ENCODE data around the gene LAMTOR4. TPM values are rescaled to one million over a fixed set of nuclear protein-coding genes. Genes with fewer than 3 reads are reported as not detected.

Gene LAMTOR4
- total and polyA plus RNA-seq, 10 of the 15 experiments (the other 5 are each of a cell fraction or from before 2014, with no cell fraction given): 73.4 to 297 (median 196) TPM

DNA sequence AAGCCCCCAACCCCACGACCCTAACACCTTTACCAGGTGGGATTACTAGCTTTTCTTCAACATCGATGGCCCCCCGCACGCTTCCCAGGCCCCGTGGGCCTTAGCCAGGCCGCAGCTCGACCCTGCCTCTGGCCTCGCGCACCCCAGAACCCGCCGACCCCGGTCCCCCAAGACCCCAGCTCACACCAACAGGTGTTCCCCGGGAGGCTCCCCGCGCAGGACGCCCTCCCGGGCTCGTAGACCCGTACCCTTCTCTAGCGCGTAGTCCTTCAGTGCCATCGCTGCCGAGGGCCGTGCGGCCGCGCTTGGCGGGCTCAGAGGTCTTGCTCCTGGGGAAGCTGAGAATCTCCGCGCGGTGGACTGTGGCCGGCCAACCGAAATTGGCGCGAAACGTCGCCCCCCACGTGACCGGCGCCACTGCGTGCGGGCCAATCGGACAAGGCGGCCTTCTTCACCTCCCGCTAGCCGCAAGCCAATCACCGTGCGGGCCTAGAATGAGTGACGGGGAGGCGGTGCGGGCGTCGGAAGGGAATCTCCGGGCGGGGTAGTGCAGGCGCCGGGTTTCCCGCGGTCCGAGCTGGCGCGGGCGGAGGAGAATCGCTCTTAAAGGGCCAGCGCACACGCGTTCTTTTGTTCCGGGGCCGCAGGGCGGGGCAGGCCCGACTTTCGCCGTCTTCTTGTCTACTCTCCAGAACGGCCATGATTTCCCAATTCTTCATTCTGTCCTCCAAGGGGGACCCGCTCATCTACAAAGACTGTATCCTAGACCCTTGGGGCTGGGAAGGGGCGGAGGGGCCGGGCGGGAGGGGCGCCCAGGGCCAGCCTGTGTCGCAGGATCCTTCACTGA, 47.5 kb upstream of the LAMTOR4 start, which contains the start of the genes AP4M1 and MCM7 (continued):
- TF ChIP-seq SMAD5 (IDR thresholded peaks at IDR 0.05; ENCODE audit: low read depth) (peak; percentile 71), SMARCA5 (IDR thresholded peaks at IDR 0.05) (no peak), BRCA1 (IDR thresholded peaks at IDR 0.05; ENCODE audit: low read depth, low read length) (no peak), E2F4 (IDR thresholded peaks at IDR 0.05; ENCODE audit: low read depth, low read length) (peak; percentile 87), KDM1A (IDR thresholded peaks at IDR 0.05; ENCODE audit: borderline replicate concordance) (no peak), PAX8 (IDR thresholded peaks at IDR 0.05) (no peak), CHD1 (IDR thresholded peaks at IDR 0.05; ENCODE audit: low read depth, low read length) (no peak), NR2C2 (IDR thresholded peaks at IDR 0.05; ENCODE audit: borderline replicate concordance, control insufficient read depth, insufficient read length, low read depth) (no peak), NFIC (IDR thresholded peaks at IDR 0.05; ENCODE audit: low read depth, low read length) (no peak), SREBF2 (IDR thresholded peaks at IDR 0.05; ENCODE audit: low read length) (no peak), NR2C1 (IDR thresholded peaks at IDR 0.05) (no peak), ZNF207 (IDR thresholded peaks at IDR 0.05; ENCODE audit: borderline replicate concordance) (no peak), RCOR1 (conservative IDR thresholded peaks at IDR 0.05; ENCODE audit: low read depth, low read length) (no peak), FOXM1 (IDR thresholded peaks at IDR 0.05; ENCODE audit: low read depth, low read length) (no peak), MXI1 (IDR thresholded peaks at IDR 0.05; ENCODE audit: low read depth, low read length) (peak; percentile 80), RBBP5 (conservative IDR thresholded peaks at IDR 0.05) (no peak), NFYA (IDR thresholded peaks at IDR 0.05; ENCODE audit: borderline replicate concordance, low read depth, low read length) (no peak; the same call in 1 of the 2 replicates), CEBPZ (IDR thresholded peaks at IDR 0.05; ENCODE audit: low read depth, low read length) (no peak), HDAC2 (IDR thresholded peaks at IDR 0.05) (no peak), POU2F2 (IDR thresholded peaks at IDR 0.05; ENCODE audit: borderline replicate concordance, low read depth, low read length) (peak; percentile 28; the same call in 1 of the 3 replicates)
- TF ChIP-seq, protein P1, sequence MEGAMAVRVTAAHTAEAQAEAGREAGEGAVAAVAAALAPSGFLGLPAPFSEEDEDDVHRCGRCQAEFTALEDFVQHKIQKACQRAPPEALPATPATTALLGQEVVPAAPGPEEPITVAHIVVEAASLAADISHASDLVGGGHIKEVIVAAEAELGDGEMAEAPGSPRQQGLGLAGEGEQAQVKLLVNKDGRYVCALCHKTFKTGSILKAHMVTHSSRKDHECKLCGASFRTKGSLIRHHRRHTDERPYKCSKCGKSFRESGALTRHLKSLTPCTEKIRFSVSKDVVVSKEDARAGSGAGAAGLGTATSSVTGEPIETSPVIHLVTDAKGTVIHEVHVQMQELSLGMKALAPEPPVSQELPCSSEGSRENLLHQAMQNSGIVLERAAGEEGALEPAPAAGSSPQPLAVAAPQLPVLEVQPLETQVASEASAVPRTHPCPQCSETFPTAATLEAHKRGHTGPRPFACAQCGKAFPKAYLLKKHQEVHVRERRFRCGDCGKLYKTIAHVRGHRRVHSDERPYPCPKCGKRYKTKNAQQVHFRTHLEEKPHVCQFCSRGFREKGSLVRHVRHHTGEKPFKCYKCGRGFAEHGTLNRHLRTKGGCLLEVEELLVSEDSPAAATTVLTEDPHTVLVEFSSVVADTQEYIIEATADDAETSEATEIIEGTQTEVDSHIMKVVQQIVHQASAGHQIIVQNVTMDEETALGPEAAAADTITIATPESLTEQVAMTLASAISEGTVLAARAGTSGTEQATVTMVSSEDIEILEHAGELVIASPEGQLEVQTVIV (IDR thresholded peaks at IDR 0.05; ENCODE audit: borderline replicate concordance, partially characterized antibody): no peak
- TF ChIP-seq, protein P2, sequence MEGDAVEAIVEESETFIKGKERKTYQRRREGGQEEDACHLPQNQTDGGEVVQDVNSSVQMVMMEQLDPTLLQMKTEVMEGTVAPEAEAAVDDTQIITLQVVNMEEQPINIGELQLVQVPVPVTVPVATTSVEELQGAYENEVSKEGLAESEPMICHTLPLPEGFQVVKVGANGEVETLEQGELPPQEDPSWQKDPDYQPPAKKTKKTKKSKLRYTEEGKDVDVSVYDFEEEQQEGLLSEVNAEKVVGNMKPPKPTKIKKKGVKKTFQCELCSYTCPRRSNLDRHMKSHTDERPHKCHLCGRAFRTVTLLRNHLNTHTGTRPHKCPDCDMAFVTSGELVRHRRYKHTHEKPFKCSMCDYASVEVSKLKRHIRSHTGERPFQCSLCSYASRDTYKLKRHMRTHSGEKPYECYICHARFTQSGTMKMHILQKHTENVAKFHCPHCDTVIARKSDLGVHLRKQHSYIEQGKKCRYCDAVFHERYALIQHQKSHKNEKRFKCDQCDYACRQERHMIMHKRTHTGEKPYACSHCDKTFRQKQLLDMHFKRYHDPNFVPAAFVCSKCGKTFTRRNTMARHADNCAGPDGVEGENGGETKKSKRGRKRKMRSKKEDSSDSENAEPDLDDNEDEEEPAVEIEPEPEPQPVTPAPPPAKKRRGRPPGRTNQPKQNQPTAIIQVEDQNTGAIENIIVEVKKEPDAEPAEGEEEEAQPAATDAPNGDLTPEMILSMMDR (IDR thresholded peaks at IDR 0.05 in 2 of 3, conservative IDR thresholded peaks at IDR 0.05 in 1 of 3; ENCODE audit: control insufficient read depth in 2 of 3, extremely low read depth in 1 of 3, insufficient read depth in 1 of 3, low read depth in 3 of 3, low read length in 3 of 3): no peak

Measured in GM12878 (cell line).